PC-9 (cell line): ENCODE data around the gene TTC28. TPM values are rescaled to one million over a fixed set of nuclear protein-coding genes. Genes with fewer than 3 reads are reported as not detected.

Experiments
- BruUV-seq: library from RNA; stranded (reverse); fragments of 400-500 nt; replicated peaks from 2 replicates; lab custom pipeline; 2021; lab: Mats Ljungman, UMichigan
- CTCF ChIA-PET: fragments of 300-600 bp; sonication (Branson Sonifier 250); formaldehyde crosslinking; loops from one replicate; lab custom pipeline; 2022; ENCODE audit warnings: antibody characterized with exemption; lab: Charles Lee
- POLR2A ChIA-PET: fragments of 300-600 bp; sonication (Branson Sonifier 250); formaldehyde crosslinking; loops from one replicate; lab custom pipeline; 2022; ENCODE audit warnings: antibody characterized with exemption; ENCODE audit not compliant: unreplicated experiment; lab: Charles Lee
- DNase-seq, 2 experiments: peaks; one replicate each; pipeline versions ENCODE4 v3.0.0 to v3.0.0-alpha.2; 2015 to 2022; ENCODE audit warnings: mixed read lengths in 1 of 2
- H2AFZ ChIP-seq: fragments of 200-600 bp; sonication (generic); 2 replicates; pipeline ENCODE4 v1.8.1; 2017; ENCODE audit warnings: antibody characterized with exemption
- H3F3A ChIP-seq: fragments of 200-600 bp; sonication (generic); 2 replicates; pipeline ENCODE4 v1.8.1; 2017; ENCODE audit warnings: antibody characterized with exemption, mild to moderate bottlenecking, low read depth; ENCODE audit not compliant: insufficient read depth
- H3K27ac ChIP-seq: fragments of 200-600 bp; sonication (generic); 2 replicates; pipeline ENCODE4 v1.6.1; 2016; ENCODE audit warnings: mixed run types
- H3K27me3 ChIP-seq: fragments of 200-600 bp; sonication (generic); 2 replicates; pipeline ENCODE4 v1.6.1; 2016; ENCODE audit warnings: low read depth, mixed run types; ENCODE audit not compliant: insufficient read depth
- H3K36me3 ChIP-seq: fragments of 200-600 bp; sonication (generic); 2 replicates; pipeline ENCODE4 v1.6.1; 2016; ENCODE audit warnings: low read depth, mixed run types
- H3K4me1 ChIP-seq: fragments of 200-600 bp; sonication (generic); replicated peaks from 2 replicates; pipeline ENCODE4 v1.6.1; 2016; ENCODE audit warnings: mixed run types; ENCODE audit not compliant: insufficient read depth
- H3K4me2 ChIP-seq: fragments of 200-600 bp; sonication (generic); 2 replicates; pipeline ENCODE4 v1.6.1; 2017; ENCODE audit warnings: mixed run types
- H3K4me3 ChIP-seq: fragments of 200-600 bp; sonication (generic); 2 replicates; pipeline ENCODE4 v1.6.1; 2016; ENCODE audit warnings: mixed run types
- H3K79me2 ChIP-seq: fragments of 200-600 bp; sonication (generic); 2 replicates; pipeline ENCODE4 v1.6.1; 2017; ENCODE audit warnings: low read depth, mixed run types
- H3K9me2 ChIP-seq: fragments of 200-600 bp; sonication (generic); 2 replicates; pipeline ENCODE4 v1.8.1; 2017; ENCODE audit warnings: mild to moderate bottlenecking; ENCODE audit not compliant: insufficient read depth
- H3K9me3 ChIP-seq: fragments of 200-600 bp; sonication (generic); 2 replicates; pipeline ENCODE4 v1.8.1; 2016; ENCODE audit warnings: low read depth; ENCODE audit not compliant: insufficient read depth
- H4K20me1 ChIP-seq: fragments of 200-600 bp; sonication (generic); 2 replicates; pipeline ENCODE4 v1.8.1; 2017; ENCODE audit not compliant: insufficient read depth
- EZH2 ChIP-seq: fragments of 200-600 bp; sonication (generic); IDR thresholded peaks from 2 replicates; pipeline ENCODE4 v1.8.0; 2017; ENCODE audit warnings: antibody characterized with exemption, low read depth
- intact Hi-C: fragments of 100-400 bp; cut with micrococcal nuclease; formaldehyde crosslinking; loops from one replicate; pipeline ENCODE4 v1.10.0; 2022; ENCODE audit not compliant: unreplicated experiment
- total RNA-seq: library from RNA; stranded (reverse); gene quantifications from 2 replicates; pipeline ENCODE4 v1.2.3, GENCODE V29; 2021
- TF ChIP-seq, protein P1 (sequence below): fragments of 200-600 bp; sonication (generic); conservative IDR thresholded peaks from 2 replicates; pipeline ENCODE4 v1.6.1; 2017; ENCODE audit warnings: mixed run types, antibody characterized with exemption, mild to moderate bottlenecking, moderate library complexity

TTC28 gene
- total RNA-seq, 1 experiment from 2014 or later: 6.7 TPM

DNA sequence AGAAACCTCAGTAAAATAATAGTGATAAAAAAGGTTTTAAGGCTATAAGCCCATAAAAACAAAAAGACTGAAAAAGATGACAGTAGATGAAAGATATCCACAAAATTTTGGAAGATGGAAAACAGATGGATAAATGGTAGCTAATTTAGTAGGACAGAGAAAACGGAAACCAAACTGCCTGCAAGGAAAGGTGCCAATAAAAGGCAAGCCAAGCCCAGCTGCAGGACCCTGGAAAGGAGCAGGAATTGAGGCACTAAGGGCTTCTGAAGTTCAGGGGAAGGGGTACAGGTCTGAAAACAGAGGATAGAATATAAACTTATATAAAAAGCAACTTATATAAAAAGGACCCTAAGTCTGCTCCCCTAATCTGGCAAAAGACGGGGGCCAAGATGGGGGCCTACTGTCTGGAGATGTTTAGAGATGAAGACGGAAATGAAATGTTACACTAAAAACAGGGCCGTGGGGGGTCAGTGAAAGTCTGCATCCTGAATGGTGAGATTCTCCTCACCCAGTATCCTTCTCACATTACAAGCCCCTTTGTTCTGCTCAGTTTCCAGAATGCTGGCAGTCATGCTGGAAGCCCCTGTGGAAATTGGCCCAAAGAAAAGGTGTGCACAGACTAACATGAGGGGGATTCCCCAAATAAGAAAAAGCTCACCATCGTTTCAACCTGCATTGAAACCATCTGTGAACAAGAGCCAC lies 491.3 kb downstream of the TTC28 start:
- no peak overlapping the region for H3K27ac ChIP-seq
- H3K9me2 ChIP-seq: no peaks in the 10 kb centered on the region
- no peaks in the 10 kb centered on the region for H3K4me1 ChIP-seq
- H3K9me3 ChIP-seq: no peaks in the 10 kb centered on the region
- ChIA-PET CTCF (no interaction called here), POLR2A (no interaction called here)
- no peaks in the 10 kb centered on the region for H3F3A ChIP-seq
- intact Hi-C loops: no loop called here
- no peaks in the 10 kb centered on the region for H3K36me3 ChIP-seq
- H3K79me2 ChIP-seq: no peaks in the 10 kb centered on the region
- H3K27me3 ChIP-seq: no peaks in the 10 kb centered on the region
- H4K20me1 ChIP-seq: no peaks in the 10 kb centered on the region
- H3K4me2 ChIP-seq: no peak overlapping the region
- H3K4me3 ChIP-seq: no peak overlapping the region
- no peak for DNase-seq
- no TSS peak for BruUV-seq
- H2AFZ ChIP-seq: no peak overlapping the region
- TF ChIP-seq EZH2: no peak
- TF ChIP-seq, protein P1, sequence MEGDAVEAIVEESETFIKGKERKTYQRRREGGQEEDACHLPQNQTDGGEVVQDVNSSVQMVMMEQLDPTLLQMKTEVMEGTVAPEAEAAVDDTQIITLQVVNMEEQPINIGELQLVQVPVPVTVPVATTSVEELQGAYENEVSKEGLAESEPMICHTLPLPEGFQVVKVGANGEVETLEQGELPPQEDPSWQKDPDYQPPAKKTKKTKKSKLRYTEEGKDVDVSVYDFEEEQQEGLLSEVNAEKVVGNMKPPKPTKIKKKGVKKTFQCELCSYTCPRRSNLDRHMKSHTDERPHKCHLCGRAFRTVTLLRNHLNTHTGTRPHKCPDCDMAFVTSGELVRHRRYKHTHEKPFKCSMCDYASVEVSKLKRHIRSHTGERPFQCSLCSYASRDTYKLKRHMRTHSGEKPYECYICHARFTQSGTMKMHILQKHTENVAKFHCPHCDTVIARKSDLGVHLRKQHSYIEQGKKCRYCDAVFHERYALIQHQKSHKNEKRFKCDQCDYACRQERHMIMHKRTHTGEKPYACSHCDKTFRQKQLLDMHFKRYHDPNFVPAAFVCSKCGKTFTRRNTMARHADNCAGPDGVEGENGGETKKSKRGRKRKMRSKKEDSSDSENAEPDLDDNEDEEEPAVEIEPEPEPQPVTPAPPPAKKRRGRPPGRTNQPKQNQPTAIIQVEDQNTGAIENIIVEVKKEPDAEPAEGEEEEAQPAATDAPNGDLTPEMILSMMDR: no peak

DNA sequence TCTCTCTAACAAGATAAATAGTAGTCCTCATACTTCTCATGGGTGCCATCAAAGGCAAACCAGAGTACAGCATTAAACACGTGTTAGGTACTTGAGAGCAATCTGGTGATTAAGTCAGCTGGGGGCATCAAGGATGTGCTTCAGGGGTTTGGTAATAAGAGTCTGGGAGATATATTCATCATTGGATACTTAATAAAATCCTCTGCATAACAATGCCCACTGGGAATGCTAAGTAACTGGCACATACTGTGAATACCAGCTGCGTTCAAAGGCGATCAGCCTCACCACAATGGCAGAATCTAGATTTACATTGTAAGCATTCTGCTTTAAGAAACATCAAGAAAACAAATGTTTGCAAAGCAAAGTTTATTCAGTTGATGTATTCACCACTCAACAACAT lies 492.0 kb downstream of the TTC28 start:
- H3K4me3 ChIP-seq: no peak overlapping the region
- no peak for DNase-seq
- POLR2A ChIA-PET: no interaction called here

DNA sequence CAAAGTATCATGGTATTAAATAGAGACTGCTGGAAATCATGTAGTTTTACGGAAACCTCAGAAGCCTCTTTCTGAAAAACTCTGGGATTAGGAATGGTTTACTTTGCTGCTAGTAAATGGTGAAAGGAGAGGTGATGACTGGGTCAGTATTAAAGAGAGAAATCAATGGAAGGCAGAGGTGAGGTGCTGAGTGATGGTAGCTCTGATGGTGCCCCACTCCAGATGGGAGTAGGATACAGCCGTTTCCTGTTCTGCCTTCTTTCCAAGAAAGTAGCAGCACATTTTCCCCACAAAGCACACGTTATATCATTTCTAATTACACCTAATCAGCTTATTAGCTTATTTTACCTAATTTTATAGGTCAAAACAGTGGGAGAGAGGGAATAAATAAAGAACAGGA lies 493.0 kb downstream of the TTC28 start:
- Histone ChIP-seq H3K9me3 (no peaks in the 10 kb centered on the region), H3K4me2 (no peak overlapping the region), H3K9me2 (no peaks in the 10 kb centered on the region), H3K4me3 (no peak overlapping the region), H3K4me1 (no peaks in the 10 kb centered on the region), H3K79me2 (no peaks in the 10 kb centered on the region), H4K20me1 (no peaks in the 10 kb centered on the region), H3K27ac (no peak overlapping the region), H3F3A (no peaks in the 10 kb centered on the region), H3K36me3 (no peaks in the 10 kb centered on the region), H3K27me3 (no peaks in the 10 kb centered on the region), H2AFZ (no peak overlapping the region)
- ChIA-PET POLR2A (no interaction called here), CTCF (no interaction called here)
- TF ChIP-seq, protein P1: no peak
- TF ChIP-seq EZH2: no peak
- no TSS peak for BruUV-seq
- intact Hi-C loops: no loop called here
- DNase-seq: no peak

More for the DNA sequence above, 492.0 kb downstream of the TTC28 start:
- no peaks in the 10 kb centered on the region for H3K9me3 ChIP-seq
- intact Hi-C loops: no loop called here
- no peaks in the 10 kb centered on the region for H3K4me1 ChIP-seq
- H3K4me2 ChIP-seq: no peak overlapping the region
- no peaks in the 10 kb centered on the region for H3K36me3 ChIP-seq
- CTCF ChIA-PET: no interaction called here
- H3K27ac ChIP-seq: no peak overlapping the region
- BruUV-seq: no TSS peak
- H3K9me2 ChIP-seq: no peaks in the 10 kb centered on the region
- no peaks in the 10 kb centered on the region for H3K79me2 ChIP-seq
- no peaks in the 10 kb centered on the region for H3F3A ChIP-seq
- no peak overlapping the region for H2AFZ ChIP-seq
- no peaks in the 10 kb centered on the region for H4K20me1 ChIP-seq
- no peaks in the 10 kb centered on the region for H3K27me3 ChIP-seq
- TF ChIP-seq, protein P1: no peak
- no peak for TF ChIP-seq EZH2
